Ovary (tissue), 3 donors: ENCODE data around the gene ERO1B.

ENCODE experiments used
- CTCF ChIP-seq, 3 donors: fragments of 450-650 bp in 2 of 3; fragments of 200-600 bp in 1 of 3; IDR thresholded peaks; one replicate each; pipeline versions ENCODE4 v1.5.1 to v1.8.0; 2016 to 2022; ENCODE audit warnings: antibody characterized with exemption in 3 of 3, mild to moderate bottlenecking in 1 of 3
- POLR2A ChIP-seq: fragments of 450-650 bp; IDR thresholded peaks from one replicate; pipeline ENCODE4 v1.6.1; 2017; ENCODE audit warnings: antibody characterized with exemption, mild to moderate bottlenecking, moderate library complexity
- donor health status: DM: no; HTN: no; CAD: no.

DNA sequence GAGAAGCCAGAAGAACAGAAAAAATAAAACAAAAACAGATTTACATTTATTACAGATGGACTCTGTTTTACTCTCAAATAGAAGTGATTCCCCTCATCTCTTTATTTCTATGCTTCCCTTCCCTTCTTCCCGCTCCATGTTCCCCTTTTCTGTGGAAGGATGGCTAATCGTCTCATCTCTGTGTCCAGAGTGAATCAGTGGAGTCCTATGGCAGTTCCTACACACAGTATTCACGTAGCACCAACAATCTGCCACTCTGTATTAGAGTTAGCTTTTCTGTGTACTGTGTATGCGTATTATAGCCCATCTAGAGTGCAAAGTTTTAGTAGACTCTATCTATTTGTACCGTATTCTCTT, 6.8 kb upstream of the ERO1B start:
- TF ChIP-seq POLR2A (no peak), CTCF (IDR thresholded peaks at IDR 0.05) (no peak)
